ENCODE results near the gene UBTF.
A peak's percentile ranks its signal among the peaks of the same experiment; 100 is the strongest.

Gene UBTF

DNA sequence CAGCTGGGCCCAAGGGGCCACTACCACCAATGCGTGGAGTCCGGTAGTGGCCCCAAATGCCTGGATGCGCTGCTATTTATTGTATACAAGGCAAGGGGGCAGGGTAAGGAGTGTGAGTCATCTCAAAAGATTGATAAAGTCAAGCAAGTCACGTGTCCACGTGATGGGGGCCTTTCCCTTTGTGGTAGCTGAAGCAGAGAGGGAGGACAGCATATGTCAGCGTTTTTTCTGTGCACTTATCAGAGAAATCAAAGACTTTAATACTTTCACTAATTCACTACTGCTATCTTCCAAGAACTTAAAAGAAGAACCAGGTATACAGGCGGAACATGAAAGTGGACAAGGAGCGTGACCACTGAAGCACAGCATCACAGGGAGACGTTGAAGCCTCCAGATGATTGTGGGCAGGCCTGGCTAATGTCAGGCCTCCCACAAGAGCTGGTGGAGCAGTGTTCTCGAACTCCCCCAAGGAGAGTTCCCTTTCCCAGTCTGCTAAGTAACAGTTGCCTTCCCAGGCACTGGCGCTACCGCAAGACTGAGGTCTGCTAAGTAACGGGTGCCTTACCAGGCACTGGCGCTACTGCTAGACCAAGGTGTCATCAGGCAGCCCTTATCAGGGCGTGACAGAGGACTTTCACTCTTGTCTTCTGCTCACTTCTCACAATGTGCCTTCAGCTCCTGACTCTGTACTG lies 59.8 kb downstream of the UBTF start:
- peak; percentile 35; the same call in 1 of the 2 replicates for TF ChIP-seq PRDM1 (tag by site-specific recombination; IDR thresholded peaks at IDR 0.05)
- no peak for TF ChIP-seq TCF7L2 (IDR thresholded peaks at IDR 0.05; ENCODE audit: borderline replicate concordance, low read depth, low read length)
- no peaks in the 10 kb centered on the region for H3K4me1 ChIP-seq (ENCODE audit: control insufficient read depth, insufficient read depth, low read length)
- H3K4me3 ChIP-seq (ENCODE audit: low read depth, low read length): no peak overlapping the region
- no peak overlapping the region for H3K27ac ChIP-seq (ENCODE audit: extremely low read depth, low read depth, low read length)
- ChIA-PET POLR2A (interaction anchor here (1.1 to 1.6 kb wide), 2 partner anchors 9 to 43 kb away, joined by 3 to 5 read pairs; no protein-coding TSS in a partner anchor), CTCF (interaction anchor here (0.6 to 3.9 kb wide), 3 partner anchors 9 to 116 kb away, joined by 4 to 21 read pairs (median 12); no protein-coding TSS in a partner anchor)
- H3K9me3 ChIP-seq (ENCODE audit: control insufficient read depth, insufficient read depth, low read depth, low read length): no peaks in the 10 kb centered on the region
- H3K36me3 ChIP-seq (ENCODE audit: control insufficient read depth in 2 of 2, insufficient read depth in 1 of 2, low read length in 2 of 2): peaks cover 43 to 64% of the 10 kb centered on the region in 2 experiments

DNA sequence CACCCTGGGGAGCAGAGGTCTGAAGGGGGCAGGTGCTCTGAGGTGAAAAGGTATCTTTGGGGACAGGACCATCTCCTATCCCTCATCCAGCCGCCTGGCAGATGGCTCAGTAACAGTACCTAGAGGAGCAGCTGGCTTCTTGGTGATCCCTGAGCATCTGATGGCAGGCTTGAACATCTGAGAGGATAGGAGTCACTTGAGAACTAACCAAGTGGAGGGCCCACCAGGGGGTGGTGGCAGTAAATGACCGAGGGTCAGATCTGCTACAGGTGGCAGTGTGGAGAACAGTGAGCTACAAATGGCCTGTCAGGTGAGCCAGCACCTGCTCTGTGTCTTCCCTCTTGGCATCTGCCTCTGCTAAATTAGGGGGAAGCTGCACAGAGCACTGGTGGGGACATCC lies 64.0 kb downstream of the UBTF start:
- CTCF ChIA-PET: interaction anchor here (0.5 to 1.0 kb wide), 4 partner anchors 13 to 518 kb away, joined by 3 to 4 read pairs (median 3); no protein-coding TSS in a partner anchor
- Histone ChIP-seq H3K36me3 (ENCODE audit: control insufficient read depth in 2 of 2, insufficient read depth in 1 of 2, low read length in 2 of 2) (peaks cover 56 to 81% of the 10 kb centered on the region in 2 experiments), H3K4me1 (ENCODE audit: control insufficient read depth, insufficient read depth, low read length) (peaks cover 3% of the 10 kb centered on the region; the same call in 1 of the 2 replicates), H3K4me3 (ENCODE audit: low read depth, low read length) (no peak overlapping the region), H3K27ac (ENCODE audit: extremely low read depth, low read depth, low read length) (peak overlapping the region; percentile 0; the same call in 1 of the 2 replicates), H3K9me3 (ENCODE audit: control insufficient read depth, insufficient read depth, low read depth, low read length) (no peaks in the 10 kb centered on the region)
- POLR2A ChIA-PET: interaction anchor here (0.6 to 1.0 kb wide), 3 partner anchors 11 to 1041 kb away, joined by 3 read pairs; no protein-coding TSS in a partner anchor
- TF ChIP-seq, protein P1, sequence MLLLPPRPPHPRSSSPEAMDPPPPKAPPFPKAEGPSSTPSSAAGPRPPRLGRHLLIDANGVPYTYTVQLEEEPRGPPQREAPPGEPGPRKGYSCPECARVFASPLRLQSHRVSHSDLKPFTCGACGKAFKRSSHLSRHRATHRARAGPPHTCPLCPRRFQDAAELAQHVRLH (tag by site-specific recombination; IDR thresholded peaks at IDR 0.05): no peak
- TF ChIP-seq ZNF394 (tag by site-specific recombination; IDR thresholded peaks at IDR 0.05; ENCODE audit: borderline replicate concordance) (peak; percentile 31; the same call in 1 of the 2 replicates), ZNF423 (tag by site-specific recombination; IDR thresholded peaks at IDR 0.05) (no peak), ZNF416 (tag by site-specific recombination; IDR thresholded peaks at IDR 0.05) (no peak), SCRT2 (tag by site-specific recombination; IDR thresholded peaks at IDR 0.05) (0 out of 2 replicates have a peak, but pooled peaks have one; percentile 16), MEIS1 (CRISPR knock-in tag; IDR thresholded peaks at IDR 0.05; ENCODE audit: borderline replicate concordance) (no peak), ZNF175 (tag by site-specific recombination; IDR thresholded peaks at IDR 0.05) (no peak), ZNF133 (tag by site-specific recombination; IDR thresholded peaks at IDR 0.05) (no peak), ZNF529 (tag by site-specific recombination; IDR thresholded peaks at IDR 0.05; ENCODE audit: insufficient replicate concordance) (no peak)
- TF ChIP-seq, protein P2, sequence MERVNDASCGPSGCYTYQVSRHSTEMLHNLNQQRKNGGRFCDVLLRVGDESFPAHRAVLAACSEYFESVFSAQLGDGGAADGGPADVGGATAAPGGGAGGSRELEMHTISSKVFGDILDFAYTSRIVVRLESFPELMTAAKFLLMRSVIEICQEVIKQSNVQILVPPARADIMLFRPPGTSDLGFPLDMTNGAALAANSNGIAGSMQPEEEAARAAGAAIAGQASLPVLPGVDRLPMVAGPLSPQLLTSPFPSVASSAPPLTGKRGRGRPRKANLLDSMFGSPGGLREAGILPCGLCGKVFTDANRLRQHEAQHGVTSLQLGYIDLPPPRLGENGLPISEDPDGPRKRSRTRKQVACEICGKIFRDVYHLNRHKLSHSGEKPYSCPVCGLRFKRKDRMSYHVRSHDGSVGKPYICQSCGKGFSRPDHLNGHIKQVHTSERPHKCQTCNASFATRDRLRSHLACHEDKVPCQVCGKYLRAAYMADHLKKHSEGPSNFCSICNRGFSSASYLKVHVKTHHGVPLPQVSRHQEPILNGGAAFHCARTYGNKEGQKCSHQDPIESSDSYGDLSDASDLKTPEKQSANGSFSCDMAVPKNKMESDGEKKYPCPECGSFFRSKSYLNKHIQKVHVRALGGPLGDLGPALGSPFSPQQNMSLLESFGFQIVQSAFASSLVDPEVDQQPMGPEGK (tag by site-specific recombination; IDR thresholded peaks at IDR 0.05): no peak
- TF ChIP-seq, protein P3, sequence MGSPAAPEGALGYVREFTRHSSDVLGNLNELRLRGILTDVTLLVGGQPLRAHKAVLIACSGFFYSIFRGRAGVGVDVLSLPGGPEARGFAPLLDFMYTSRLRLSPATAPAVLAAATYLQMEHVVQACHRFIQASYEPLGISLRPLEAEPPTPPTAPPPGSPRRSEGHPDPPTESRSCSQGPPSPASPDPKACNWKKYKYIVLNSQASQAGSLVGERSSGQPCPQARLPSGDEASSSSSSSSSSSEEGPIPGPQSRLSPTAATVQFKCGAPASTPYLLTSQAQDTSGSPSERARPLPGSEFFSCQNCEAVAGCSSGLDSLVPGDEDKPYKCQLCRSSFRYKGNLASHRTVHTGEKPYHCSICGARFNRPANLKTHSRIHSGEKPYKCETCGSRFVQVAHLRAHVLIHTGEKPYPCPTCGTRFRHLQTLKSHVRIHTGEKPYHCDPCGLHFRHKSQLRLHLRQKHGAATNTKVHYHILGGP (tag by site-specific recombination; IDR thresholded peaks at IDR 0.05): no peak
- TF ChIP-seq, protein P4, sequence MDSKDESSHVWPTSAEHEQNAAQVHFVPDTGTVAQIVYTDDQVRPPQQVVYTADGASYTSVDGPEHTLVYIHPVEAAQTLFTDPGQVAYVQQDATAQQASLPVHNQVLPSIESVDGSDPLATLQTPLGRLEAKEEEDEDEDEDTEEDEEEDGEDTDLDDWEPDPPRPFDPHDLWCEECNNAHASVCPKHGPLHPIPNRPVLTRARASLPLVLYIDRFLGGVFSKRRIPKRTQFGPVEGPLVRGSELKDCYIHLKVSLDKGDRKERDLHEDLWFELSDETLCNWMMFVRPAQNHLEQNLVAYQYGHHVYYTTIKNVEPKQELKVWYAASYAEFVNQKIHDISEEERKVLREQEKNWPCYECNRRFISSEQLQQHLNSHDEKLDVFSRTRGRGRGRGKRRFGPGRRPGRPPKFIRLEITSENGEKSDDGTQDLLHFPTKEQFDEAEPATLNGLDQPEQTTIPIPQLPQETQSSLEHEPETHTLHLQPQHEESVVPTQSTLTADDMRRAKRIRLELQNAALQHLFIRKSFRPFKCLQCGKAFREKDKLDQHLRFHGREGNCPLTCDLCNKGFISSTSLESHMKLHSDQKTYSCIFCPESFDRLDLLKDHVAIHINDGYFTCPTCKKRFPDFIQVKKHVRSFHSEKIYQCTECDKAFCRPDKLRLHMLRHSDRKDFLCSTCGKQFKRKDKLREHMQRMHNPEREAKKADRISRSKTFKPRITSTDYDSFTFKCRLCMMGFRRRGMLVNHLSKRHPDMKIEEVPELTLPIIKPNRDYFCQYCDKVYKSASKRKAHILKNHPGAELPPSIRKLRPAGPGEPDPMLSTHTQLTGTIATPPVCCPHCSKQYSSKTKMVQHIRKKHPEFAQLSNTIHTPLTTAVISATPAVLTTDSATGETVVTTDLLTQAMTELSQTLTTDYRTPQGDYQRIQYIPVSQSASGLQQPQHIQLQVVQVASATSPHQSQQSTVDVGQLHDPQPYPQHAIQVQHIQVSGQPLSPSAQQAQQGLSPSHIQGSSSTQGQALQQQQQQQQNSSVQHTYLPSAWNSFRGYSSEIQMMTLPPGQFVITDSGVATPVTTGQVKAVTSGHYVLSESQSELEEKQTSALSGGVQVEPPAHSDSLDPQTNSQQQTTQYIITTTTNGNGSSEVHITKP (tag by site-specific recombination; IDR thresholded peaks at IDR 0.05): 0 out of 2 replicates have a peak, but pooled peaks have one; percentile 22
- TF ChIP-seq, protein P5, sequence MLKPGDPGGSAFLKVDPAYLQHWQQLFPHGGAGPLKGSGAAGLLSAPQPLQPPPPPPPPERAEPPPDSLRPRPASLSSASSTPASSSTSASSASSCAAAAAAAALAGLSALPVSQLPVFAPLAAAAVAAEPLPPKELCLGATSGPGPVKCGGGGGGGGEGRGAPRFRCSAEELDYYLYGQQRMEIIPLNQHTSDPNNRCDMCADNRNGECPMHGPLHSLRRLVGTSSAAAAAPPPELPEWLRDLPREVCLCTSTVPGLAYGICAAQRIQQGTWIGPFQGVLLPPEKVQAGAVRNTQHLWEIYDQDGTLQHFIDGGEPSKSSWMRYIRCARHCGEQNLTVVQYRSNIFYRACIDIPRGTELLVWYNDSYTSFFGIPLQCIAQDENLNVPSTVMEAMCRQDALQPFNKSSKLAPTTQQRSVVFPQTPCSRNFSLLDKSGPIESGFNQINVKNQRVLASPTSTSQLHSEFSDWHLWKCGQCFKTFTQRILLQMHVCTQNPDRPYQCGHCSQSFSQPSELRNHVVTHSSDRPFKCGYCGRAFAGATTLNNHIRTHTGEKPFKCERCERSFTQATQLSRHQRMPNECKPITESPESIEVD (tag by site-specific recombination; IDR thresholded peaks at IDR 0.05): no peak

All from HEK293 (cell line).